ENCODE data around the gene PLVAP. TPM values are rescaled to one million over a fixed set of nuclear protein-coding genes. Genes with fewer than 3 reads are reported as not detected.
A peak's percentile ranks its signal among the peaks of the same experiment; 100 is the strongest.

Gene PLVAP
- total and polyA plus RNA-seq, 2 donors (not counting 3 experiments of a cell fraction or from before 2014, with no cell fraction given): 5.7 to 16.9 TPM

DNA sequence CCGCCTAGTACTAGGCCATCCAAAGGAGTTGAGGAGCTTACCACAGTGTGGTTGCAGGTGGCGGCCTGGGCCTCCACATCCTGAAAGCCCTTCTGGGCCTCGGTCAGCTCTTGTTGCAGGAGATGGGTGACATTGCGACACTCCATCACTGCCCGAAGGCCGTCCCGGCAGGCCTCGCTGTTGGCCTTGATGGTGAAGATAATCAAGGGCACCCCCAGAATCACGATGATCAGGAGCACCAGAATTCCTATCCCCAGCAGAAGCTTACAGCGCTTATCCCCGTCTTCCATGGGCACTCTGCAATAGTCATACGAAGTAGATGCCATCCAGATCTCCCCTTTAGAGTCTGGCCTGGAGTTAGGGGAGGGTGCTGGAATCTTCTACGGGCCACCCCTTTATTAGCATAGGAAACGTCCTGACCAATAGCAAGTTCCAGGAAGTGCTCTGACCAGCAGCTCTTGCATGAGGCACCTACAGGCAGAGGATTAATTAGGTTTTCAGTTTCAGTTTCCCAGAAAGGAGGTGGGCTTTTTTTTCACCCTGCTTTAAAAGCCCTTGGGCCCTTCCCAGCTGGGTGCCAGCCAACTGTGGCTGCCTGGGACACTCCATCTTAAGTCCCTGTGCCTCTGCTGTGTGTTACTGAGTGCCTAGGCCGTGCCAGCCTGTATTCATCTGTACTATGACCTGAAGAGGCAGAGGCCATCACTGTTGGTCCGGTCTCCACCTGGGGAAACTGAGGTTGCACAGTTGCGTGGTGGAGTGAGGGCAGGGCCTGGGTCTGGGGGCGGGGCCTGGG is 28.3 kb upstream of the PLVAP start, which contains the start of gene BST2:
BST2 (minus strand) TSS at position 381 of the 796 bp plus-strand sequence; CDS start at position 326, 55 bp downstream.
- Histone ChIP-seq H3K36me3 (ENCODE audit: control insufficient read depth in 2 of 2, extremely low read depth in 1 of 2, insufficient read depth in 2 of 2, low read length in 2 of 2) (no peaks in the 10 kb centered on the region), H3K9me1 (replicated peaks; ENCODE audit: control insufficient read depth, extremely low read depth, insufficient read depth, low read length) (no peaks in the 10 kb centered on the region), H3K4me3 (replicated peaks in 1 of 3; ENCODE audit: insufficient read depth in 1 of 3, low read depth in 1 of 3, low read length in 3 of 3) (peak within 1 kb of the TSS in 2 of 3 experiments; percentile 20 to 44), H3K27me3 (ENCODE audit: control insufficient read depth in 2 of 2, insufficient read depth in 2 of 2, low read length in 2 of 2) (no peaks in the 10 kb centered on the region), H2AFZ (ENCODE audit: low read depth, low read length) (peak within 1 kb of the TSS; percentile 55), H3K9ac (replicated peaks; ENCODE audit: extremely low read depth, insufficient read depth, low read length) (no peak within 1 kb of the TSS), H3K27ac (ENCODE audit: insufficient read depth, low read depth, low read length) (peak within 1 kb of the TSS; percentile 7), H3K4me1 (ENCODE audit: control insufficient read depth, extremely low read depth, insufficient read depth, low read length) (peaks cover 22% of the 10 kb centered on the region), H3K79me2 (ENCODE audit: control insufficient read depth, insufficient read depth, low read length) (peaks cover 8% of the 10 kb centered on the region), H3K9me3 (replicated peaks; ENCODE audit: control insufficient read depth, insufficient read depth, low read length) (no peaks in the 10 kb centered on the region), H3K4me2 (ENCODE audit: insufficient read depth, low read length) (peak within 1 kb of the TSS; percentile 67), H4K20me1 (replicated peaks; ENCODE audit: control insufficient read depth, extremely low read depth, insufficient read depth, low read length) (no peaks in the 10 kb centered on the region)
- peak; percentile 84 for DNase-seq (ENCODE audit: low read depth, low spot score)
- POLR2A ChIA-PET: interaction anchor here (0.8 to 1.5 kb wide), 2 partner anchors 13 to 361 kb away, joined by 3 to 4 read pairs; no protein-coding TSS in a partner anchor
- dilution Hi-C loops (cut with MboI; ENCODE audit: extremely low pct_ligation_motif_present, low sequenced_read_pairs) (no loop called here), intact Hi-C loops (cut with micrococcal nuclease) (loop anchor here (10.0 kb wide), 1 partner anchor 149 kb away; the partner anchor contains the start of gene COLGALT1)
- CTCF ChIA-PET: interaction anchor here (0.5 to 1.8 kb wide), 9 partner anchors 9 to 454 kb away, joined by 3 to 7 read pairs (median 3); partner anchors contain the start of gene MVB12A
- BruUV-seq (replicated peaks): no TSS peak
- FAIRE-seq: peak; percentile 98
- TF ChIP-seq POLR2A (IDR thresholded peaks at IDR 0.05; ENCODE audit: low read depth, low read length) (peak; percentile 70), POLR2AphosphoS5 (IDR thresholded peaks at IDR 0.05; ENCODE audit: insufficient read depth, low read depth, low read length) (peak; percentile 57), MYC (IDR thresholded peaks at IDR 0.05; ENCODE audit: low read depth, low read length) (no peak)

DNA sequence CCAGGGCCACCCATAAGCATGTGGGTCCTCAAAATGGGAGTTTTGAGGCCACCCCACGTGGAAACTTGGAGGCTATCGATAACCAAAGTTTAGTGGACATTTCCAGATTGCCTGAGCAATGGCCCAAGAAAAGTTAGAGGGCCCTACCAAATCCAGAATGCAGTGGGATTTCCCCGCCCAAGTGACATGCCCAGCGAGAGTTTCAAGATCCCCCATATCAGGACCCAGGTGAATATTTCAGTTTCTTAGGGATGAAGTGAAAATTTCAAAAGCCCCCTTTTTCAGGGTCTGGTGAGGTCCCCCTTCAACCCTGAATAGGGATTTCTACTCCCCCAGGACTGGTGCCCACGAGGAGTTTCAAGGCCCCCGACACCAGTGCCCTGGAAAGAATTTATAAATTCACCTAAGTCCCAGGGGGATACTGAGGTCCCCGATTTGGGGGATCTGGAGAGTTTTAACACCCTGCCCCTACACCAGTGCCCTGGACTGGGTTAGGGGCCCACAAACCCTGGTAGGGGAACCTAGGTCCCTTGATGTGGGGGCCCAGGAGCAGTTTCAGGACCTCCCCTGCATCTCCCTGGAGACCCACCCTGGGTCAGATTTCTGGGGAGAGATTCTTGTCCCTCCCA is 27.6 kb upstream of the PLVAP start:
- no peak overlapping the region for H3K9ac ChIP-seq (replicated peaks; ENCODE audit: extremely low read depth, insufficient read depth, low read length)
- H3K79me2 ChIP-seq (ENCODE audit: control insufficient read depth, insufficient read depth, low read length): peaks cover 8% of the 10 kb centered on the region
- H3K4me3 ChIP-seq (replicated peaks in 1 of 3; ENCODE audit: insufficient read depth in 1 of 3, low read depth in 1 of 3, low read length in 3 of 3): peak overlapping the region in 2 of 3 experiments; percentile 20 to 44
- BruUV-seq (replicated peaks): no TSS peak
- TF ChIP-seq POLR2A (IDR thresholded peaks at IDR 0.05; ENCODE audit: low read depth, low read length) (no peak), POLR2AphosphoS5 (IDR thresholded peaks at IDR 0.05; ENCODE audit: insufficient read depth, low read depth, low read length) (no peak), GATA2 (IDR thresholded peaks at IDR 0.05; ENCODE audit: insufficient read depth, insufficient read length, low read depth, low read length) (no peak), EZH2 (IDR thresholded peaks at IDR 0.05; ENCODE audit: borderline replicate concordance, low read depth, low read length, severe bottlenecking) (no peak), FOS (IDR thresholded peaks at IDR 0.05; ENCODE audit: borderline replicate concordance, insufficient read depth, low read length) (no peak), JUN (IDR thresholded peaks at IDR 0.05; ENCODE audit: borderline replicate concordance, insufficient read depth, insufficient read length, low read depth) (no peak)
- TF ChIP-seq, protein P1, sequence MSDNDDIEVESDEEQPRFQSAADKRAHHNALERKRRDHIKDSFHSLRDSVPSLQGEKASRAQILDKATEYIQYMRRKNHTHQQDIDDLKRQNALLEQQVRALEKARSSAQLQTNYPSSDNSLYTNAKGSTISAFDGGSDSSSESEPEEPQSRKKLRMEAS (IDR thresholded peaks at IDR 0.05; ENCODE audit: insufficient read depth, insufficient read length): no peak
- intact Hi-C loops (cut with micrococcal nuclease) (loop anchor here (10.0 kb wide), 1 partner anchor 150 kb away; the partner anchor contains the start of gene COLGALT1), dilution Hi-C loops (cut with MboI; ENCODE audit: extremely low pct_ligation_motif_present, low sequenced_read_pairs) (no loop called here)
- no peaks in the 10 kb centered on the region for H3K9me3 ChIP-seq (replicated peaks; ENCODE audit: control insufficient read depth, insufficient read depth, low read length)
- no peaks in the 10 kb centered on the region for H3K27me3 ChIP-seq (ENCODE audit: control insufficient read depth in 2 of 2, insufficient read depth in 2 of 2, low read length in 2 of 2)
- H3K36me3 ChIP-seq (ENCODE audit: control insufficient read depth in 2 of 2, extremely low read depth in 1 of 2, insufficient read depth in 2 of 2, low read length in 2 of 2): no peaks in the 10 kb centered on the region
- H4K20me1 ChIP-seq (replicated peaks; ENCODE audit: control insufficient read depth, extremely low read depth, insufficient read depth, low read length): no peaks in the 10 kb centered on the region
- peak overlapping the region; percentile 67 for H3K4me2 ChIP-seq (ENCODE audit: insufficient read depth, low read length)
- FAIRE-seq (no peak), DNase-seq (ENCODE audit: low read depth, low spot score) (no peak)
- H3K9me1 ChIP-seq (replicated peaks; ENCODE audit: control insufficient read depth, extremely low read depth, insufficient read depth, low read length): no peaks in the 10 kb centered on the region
- H2AFZ ChIP-seq (ENCODE audit: low read depth, low read length): peak overlapping the region; percentile 55
- CTCF ChIA-PET: interaction anchor here (0.9 to 1.8 kb wide), 9 partner anchors 8 to 454 kb away, joined by 3 to 7 read pairs (median 3); partner anchors contain the start of genes CCDC194 and MVB12A
- peaks cover 22% of the 10 kb centered on the region for H3K4me1 ChIP-seq (ENCODE audit: control insufficient read depth, extremely low read depth, insufficient read depth, low read length)
- no peak overlapping the region for H3K27ac ChIP-seq (ENCODE audit: insufficient read depth, low read depth, low read length)
- POLR2A ChIA-PET: interaction anchor here (0.6 to 1.5 kb wide), 4 partner anchors 10 to 362 kb away, joined by 3 to 4 read pairs (median 4); partner anchors contain the start of gene MVB12A

Data from endothelial cell of umbilical vein (primary cell).